GM19438 (cell line): Measurements from ENCODE around the gene FRMD4B.
A peak's percentile ranks its signal among the peaks of the same experiment; 100 is the strongest.

Source experiments
- ATAC-seq: cut with Tn5 transposase; IDR thresholded peaks from one replicate; pipeline ENCODE4 v1.9.1; 2021; ENCODE audit warnings: low read depth; ENCODE audit not compliant: unreplicated experiment

Gene FRMD4B

GRCh38 chr3:69143612-69144011 lies 242.3 kb downstream of the FRMD4B start:
- no peak for ATAC-seq

- ATAC-seq, result no peak
Measured at GRCh38 chr3:69142797-69143454, 243.0 kb downstream of the FRMD4B start.

GRCh38 chr3:69142090-69142489 lies 243.8 kb downstream of the FRMD4B start:
- no peak for ATAC-seq

GRCh38 chr3:69141313-69141712 lies 244.6 kb downstream of the FRMD4B start:
- ATAC-seq, result no peak

GRCh38 chr3:69137412-69137811 lies 248.5 kb downstream of the FRMD4B start:
- no peak for ATAC-seq

- ATAC-seq, result no peak
Measured at GRCh38 chr3:69137005-69137404, 248.9 kb downstream of the FRMD4B start.

GRCh38 chr3:69130689-69131088 lies 255.2 kb downstream of the FRMD4B start:
- ATAC-seq, result peak; percentile 66

- ATAC-seq, result no peak
Measured at GRCh38 chr3:69129531-69129930, 256.4 kb downstream of the FRMD4B start.

GRCh38 chr3:69128509-69128908 lies 257.4 kb downstream of the FRMD4B start:
- ATAC-seq, result no peak

- no peak for ATAC-seq
Measured at GRCh38 chr3:69126999-69127398, 258.9 kb downstream of the FRMD4B start.

GRCh38 chr3:69126216-69126615 lies 259.7 kb downstream of the FRMD4B start:
- no peak for ATAC-seq

- ATAC-seq, result no peak
Measured at GRCh38 chr3:69122403-69122802, 263.5 kb downstream of the FRMD4B start, which contains the start of gene LMOD3. TSS of gene LMOD3 (minus strand) at chr3:69122595. CDS start at chr3:69122386, 209 bp downstream.

- ATAC-seq, result no peak
Measured at GRCh38 chr3:69121950-69122349, 263.9 kb downstream of the FRMD4B start.

GRCh38 chr3:69121513-69121912 lies 264.4 kb downstream of the FRMD4B start:
- no peak for ATAC-seq

- ATAC-seq, result peak; percentile 75
Measured at GRCh38 chr3:69120879-69121464, 264.9 kb downstream of the FRMD4B start.
